Temporal lobe (tissue), 2 donors: ENCODE data around the gene CCL22. TPM values are rescaled to one million over a fixed set of nuclear protein-coding genes. Genes with fewer than 3 reads are reported as not detected.

Experiments used
- small RNA-seq: library from RNA; depleted of rRNA; stranded (forward); fragments of <200 nt; gene quantifications from one replicate; pipeline ENCODE3, GENCODE V24; 2014; ENCODE audit warnings: low replicate concordance
- total RNA-seq: library from RNA; depleted of rRNA; stranded (reverse); fragments of >200 nt; gene quantifications from one replicate; pipeline ENCODE4 v1.2.3, GENCODE V29; 2014

CCL22 gene
- total RNA-seq, 1 donor from 2014 or later, result not detected

Small RNAs within 50 kb of the gene (small RNA-seq; reads per million reads assigned to genes)
- not detected for gene AC108081.1

Other genes with a start within 250 kb of the CCL22 start
- gene PSME3IP1, start 172.7 kb upstream of the CCL22 start, total RNA-seq, result 96.9 TPM
- gene RSPRY1, start 172.5 kb upstream of the CCL22 start, total RNA-seq, result 61.7 TPM
- 40.3 TPM for gene ARL2BP, start 113.5 kb upstream of the CCL22 start, total RNA-seq
- gene PLLP, start 74.1 kb upstream of the CCL22 start, total RNA-seq, result 1.5 TPM
- gene CX3CL1, start 13.7 kb downstream of the CCL22 start, total RNA-seq, result 4.4 TPM
- not detected for gene CCL17, start 46.0 kb downstream of the CCL22 start, total RNA-seq
- gene CIAPIN1, start 88.6 kb downstream of the CCL22 start, total RNA-seq, result 56.5 TPM
- 16.7 TPM for gene COQ9, start 88.7 kb downstream of the CCL22 start, total RNA-seq
- 49.9 TPM for gene POLR2C, start 103.9 kb downstream of the CCL22 start, total RNA-seq
- 62.4 TPM for gene DOK4, start 127.7 kb downstream of the CCL22 start, total RNA-seq
- 1.5 TPM for gene CCDC102A, start 177.8 kb downstream of the CCL22 start, total RNA-seq
- 0.25 TPM for gene ADGRG5, start 183.9 kb downstream of the CCL22 start, total RNA-seq